IMR-90 (cell line): ENCODE results near the gene PPM1G.
"Not testable (repeated sequence)": the region's sequence is repeated elsewhere in the genome, so short reads cannot be mapped to it uniquely, and the experiment has no call there.

Experiments used
- POLR2A ChIP-seq: IDR thresholded peaks from 2 replicates; pipeline ENCODE4 v1.6.1; 2012; ENCODE audit warnings: mild to moderate bottlenecking, low read depth, low read length
- RAD21 ChIP-seq: IDR thresholded peaks from 2 replicates; pipeline ENCODE4 v1.6.1; 2012; ENCODE audit warnings: low read length, improper control_type of control experiment
- USF2 ChIP-seq: fragments of 150-350 bp; IDR thresholded peaks from 2 replicates; pipeline ENCODE4 v1.6.1; 2017; ENCODE audit warnings: mild to moderate bottlenecking, antibody characterized with exemption, low read length, low read depth
- TF ChIP-seq, protein P1 (sequence below): conservative IDR thresholded peaks from 2 replicates; pipeline ENCODE4 v1.5.1; 2012; ENCODE audit warnings: mild to moderate bottlenecking, low read depth, low read length, improper control_type of control experiment

DNA sequence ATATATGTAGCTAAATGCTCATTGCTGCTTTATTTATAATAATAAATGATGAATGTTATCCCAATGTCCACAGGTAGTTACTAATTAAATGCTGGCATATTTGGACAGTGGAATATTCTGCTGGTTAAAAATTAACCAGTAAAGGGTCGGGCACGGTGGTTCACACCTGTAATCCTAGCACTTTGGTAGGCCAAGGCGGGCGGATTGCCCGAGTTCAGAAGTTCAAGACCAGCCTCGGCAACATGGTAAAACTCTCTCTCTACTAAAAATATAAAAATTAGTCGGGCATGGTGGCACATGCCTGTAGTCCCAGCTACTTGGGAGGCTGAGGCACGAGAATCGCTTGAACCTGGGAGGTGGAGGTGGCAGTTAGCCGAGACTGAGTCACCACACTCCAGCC is 15.6 kb upstream of the PPM1G start:
- TF ChIP-seq, protein P1, sequence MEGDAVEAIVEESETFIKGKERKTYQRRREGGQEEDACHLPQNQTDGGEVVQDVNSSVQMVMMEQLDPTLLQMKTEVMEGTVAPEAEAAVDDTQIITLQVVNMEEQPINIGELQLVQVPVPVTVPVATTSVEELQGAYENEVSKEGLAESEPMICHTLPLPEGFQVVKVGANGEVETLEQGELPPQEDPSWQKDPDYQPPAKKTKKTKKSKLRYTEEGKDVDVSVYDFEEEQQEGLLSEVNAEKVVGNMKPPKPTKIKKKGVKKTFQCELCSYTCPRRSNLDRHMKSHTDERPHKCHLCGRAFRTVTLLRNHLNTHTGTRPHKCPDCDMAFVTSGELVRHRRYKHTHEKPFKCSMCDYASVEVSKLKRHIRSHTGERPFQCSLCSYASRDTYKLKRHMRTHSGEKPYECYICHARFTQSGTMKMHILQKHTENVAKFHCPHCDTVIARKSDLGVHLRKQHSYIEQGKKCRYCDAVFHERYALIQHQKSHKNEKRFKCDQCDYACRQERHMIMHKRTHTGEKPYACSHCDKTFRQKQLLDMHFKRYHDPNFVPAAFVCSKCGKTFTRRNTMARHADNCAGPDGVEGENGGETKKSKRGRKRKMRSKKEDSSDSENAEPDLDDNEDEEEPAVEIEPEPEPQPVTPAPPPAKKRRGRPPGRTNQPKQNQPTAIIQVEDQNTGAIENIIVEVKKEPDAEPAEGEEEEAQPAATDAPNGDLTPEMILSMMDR = not testable (repeated sequence)
- not testable (repeated sequence) for TF ChIP-seq POLR2A, RAD21, USF2
